Right hindlimb (tissue), 1 donor: ENCODE data around the gene RPL21.
"Not testable (repeated sequence)": the region's sequence is repeated elsewhere in the genome, so short reads cannot be mapped to it uniquely, and the experiment has no call there.

ENCODE experiments used
- DNase-seq: peaks from one replicate; pipeline ENCODE4 v3.0.0-alpha.2; 2018

RPL21 gene

GRCh38 chr13:27259831-27260230, 8.5 kb downstream of the RPL21 start:
- no peak for DNase-seq

- DNase-seq, result no peak
Observed at GRCh38 chr13:27261396-27261795, 10.0 kb downstream of the RPL21 start.

GRCh38 chr13:27263438-27263837, 12.1 kb downstream of the RPL21 start:
- no peak for DNase-seq

- peak; percentile 86 for DNase-seq
Observed at GRCh38 chr13:27264181-27264580, 12.8 kb downstream of the RPL21 start.

- no peak for DNase-seq
Observed at GRCh38 chr13:27264648-27265047, 13.3 kb downstream of the RPL21 start.

- no peak for DNase-seq
Observed at GRCh38 chr13:27266917-27267316, 15.6 kb downstream of the RPL21 start.

- DNase-seq, result no peak
Observed at GRCh38 chr13:27267596-27267995, 16.2 kb downstream of the RPL21 start.

GRCh38 chr13:27269114-27269665, 17.8 kb downstream of the RPL21 start:
- DNase-seq, result peak; percentile 41

GRCh38 chr13:27270594-27271520, 19.5 kb downstream of the RPL21 start, which contains the start of gene RASL11A:
TSS of gene RASL11A (plus strand) at chr13:27270830. CDS start at chr13:27270945, 115 bp downstream.
- peak; percentile 87 for DNase-seq

- DNase-seq, result no peak
Observed at GRCh38 chr13:27271570-27272096, 20.3 kb downstream of the RPL21 start.

GRCh38 chr13:27273658-27274425, 22.5 kb downstream of the RPL21 start:
- DNase-seq, result no peak

- no peak for DNase-seq
Observed at GRCh38 chr13:27274631-27275030, 23.3 kb downstream of the RPL21 start.

GRCh38 chr13:27276188-27276587, 24.8 kb downstream of the RPL21 start:
- DNase-seq, result no peak

GRCh38 chr13:27279506-27279905, 28.1 kb downstream of the RPL21 start:
- DNase-seq, result no peak

- no peak for DNase-seq
Observed at GRCh38 chr13:27280009-27280656, 28.8 kb downstream of the RPL21 start.

GRCh38 chr13:27280841-27281240, 29.5 kb downstream of the RPL21 start:
- DNase-seq, result no peak

- DNase-seq, result no peak
Observed at GRCh38 chr13:27281420-27281819, 30.1 kb downstream of the RPL21 start.

GRCh38 chr13:27283906-27284493, 32.6 kb downstream of the RPL21 start:
- no peak for DNase-seq

GRCh38 chr13:27288392-27288791, 37.0 kb downstream of the RPL21 start:
- DNase-seq, result no peak

GRCh38 chr13:27289011-27289665, 37.8 kb downstream of the RPL21 start:
- no peak for DNase-seq

GRCh38 chr13:27290715-27291114, 39.4 kb downstream of the RPL21 start:
- DNase-seq, result no peak

GRCh38 chr13:27291967-27292366, 40.6 kb downstream of the RPL21 start:
- DNase-seq, result not testable (repeated sequence)
